ENCODE results near the gene FCN1.

GRCh38 chr9:134942011-134942787 is 24.5 kb upstream of the FCN1 start:
- TF ChIP-seq, protein P1, sequence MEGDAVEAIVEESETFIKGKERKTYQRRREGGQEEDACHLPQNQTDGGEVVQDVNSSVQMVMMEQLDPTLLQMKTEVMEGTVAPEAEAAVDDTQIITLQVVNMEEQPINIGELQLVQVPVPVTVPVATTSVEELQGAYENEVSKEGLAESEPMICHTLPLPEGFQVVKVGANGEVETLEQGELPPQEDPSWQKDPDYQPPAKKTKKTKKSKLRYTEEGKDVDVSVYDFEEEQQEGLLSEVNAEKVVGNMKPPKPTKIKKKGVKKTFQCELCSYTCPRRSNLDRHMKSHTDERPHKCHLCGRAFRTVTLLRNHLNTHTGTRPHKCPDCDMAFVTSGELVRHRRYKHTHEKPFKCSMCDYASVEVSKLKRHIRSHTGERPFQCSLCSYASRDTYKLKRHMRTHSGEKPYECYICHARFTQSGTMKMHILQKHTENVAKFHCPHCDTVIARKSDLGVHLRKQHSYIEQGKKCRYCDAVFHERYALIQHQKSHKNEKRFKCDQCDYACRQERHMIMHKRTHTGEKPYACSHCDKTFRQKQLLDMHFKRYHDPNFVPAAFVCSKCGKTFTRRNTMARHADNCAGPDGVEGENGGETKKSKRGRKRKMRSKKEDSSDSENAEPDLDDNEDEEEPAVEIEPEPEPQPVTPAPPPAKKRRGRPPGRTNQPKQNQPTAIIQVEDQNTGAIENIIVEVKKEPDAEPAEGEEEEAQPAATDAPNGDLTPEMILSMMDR (IDR thresholded peaks at IDR 0.05): no peak
- TF ChIP-seq POLR2A (IDR thresholded peaks at IDR 0.05): no peak

Measured in testis (tissue), 2 donors.